Fibroblast of villous mesenchyme (primary cell): Measurements from ENCODE around the gene HMCN2. TPM values are rescaled to one million over a fixed set of nuclear protein-coding genes. Genes with fewer than 3 reads are reported as not detected.

ENCODE experiments used
- DNase-seq: peaks from one replicate; pipeline ENCODE4 v3.0.0-alpha.2; 2010; ENCODE audit warnings: low read depth
- H3K4me3 ChIP-seq: 2 replicates; pipeline ENCODE4 v1.5.1; 2011; ENCODE audit warnings: low read depth, mild to moderate bottlenecking, low read length
- CTCF ChIP-seq: IDR thresholded peaks from 2 replicates; pipeline ENCODE4 v1.5.1; 2012; ENCODE audit warnings: low read depth, mild to moderate bottlenecking, low read length; ENCODE audit not compliant: insufficient read depth
- total RNA-seq: library from RNA; depleted of rRNA; stranded (reverse); fragments of >200 nt; gene quantifications from 2 replicates; pipeline ENCODE4 v1.2.3, GENCODE V29; 2012

The HMCN2 gene
- total RNA-seq, 1 donor, result not detected

GRCh38 chr9:130354806-130355205, 89.2 kb downstream of the HMCN2 start:
- no peak for TF ChIP-seq CTCF

GRCh38 chr9:130356033-130356432, 90.5 kb downstream of the HMCN2 start:
- H3K4me3 ChIP-seq, result no peak overlapping the region
- no peak for DNase-seq
- TF ChIP-seq CTCF, result no peak

More at GRCh38 chr9:130354806-130355205, 89.2 kb downstream of the HMCN2 start:
- H3K4me3 ChIP-seq, result no peak overlapping the region
- no peak for DNase-seq

- no peak for TF ChIP-seq CTCF
- DNase-seq, result no peak
- H3K4me3 ChIP-seq, result no peak overlapping the region
These were observed 91.5 kb downstream of the HMCN2 start for GRCh38 chr9:130356877-130357584.

GRCh38 chr9:130358928-130359327, 93.4 kb downstream of the HMCN2 start:
- no peak overlapping the region for H3K4me3 ChIP-seq
- no peak for DNase-seq
- TF ChIP-seq CTCF, result no peak

- no peak for DNase-seq
- no peak for TF ChIP-seq CTCF
- H3K4me3 ChIP-seq, result no peak overlapping the region
These were observed 94.3 kb downstream of the HMCN2 start for GRCh38 chr9:130359819-130360218.

- no peak overlapping the region for H3K4me3 ChIP-seq
- TF ChIP-seq CTCF, result no peak
- no peak for DNase-seq
These were observed 95.1 kb downstream of the HMCN2 start for GRCh38 chr9:130360672-130361071.

GRCh38 chr9:130361873-130362362, 96.4 kb downstream of the HMCN2 start:
- DNase-seq, result no peak
- no peak overlapping the region for H3K4me3 ChIP-seq
- no peak for TF ChIP-seq CTCF
